ENCODE measurements around the gene ZNF669. TPM values are rescaled to one million over a fixed set of nuclear protein-coding genes. Genes with fewer than 3 reads are reported as not detected.
A peak's percentile ranks its signal among the peaks of the same experiment; 100 is the strongest.

The ZNF669 gene
- total and polyA plus RNA-seq, 3 experiments from 2014 or later: 9.4 to 15.7 (median 10.0) TPM

GRCh38 chr1:247114351-247115140, 10.4 kb upstream of the ZNF669 start:
- peaks cover 0 to 4% (median 0%) of the 10 kb centered on the region in 5 donors for H3K9me3 Mint-ChIP-seq
- POLR2A ChIA-PET: interaction anchor here (0.5 kb wide), 1 partner anchor 346 kb away, joined by 4 read pairs; no protein-coding TSS in a partner anchor
- peak overlapping the region in 1 of 8 donors; percentile 23 for H3K27ac Mint-ChIP-seq
- H3K4me1 Mint-ChIP-seq: peaks cover 8 to 13% (median 11%) of the 10 kb centered on the region in 3 donors
- CTCF ChIA-PET: no interaction called here
- Histone ChIP-seq H3K9me3 (ENCODE audit: low read length) (no peaks in the 10 kb centered on the region), H3K36me3 (ENCODE audit: insufficient read depth, low read length) (no peaks in the 10 kb centered on the region), H3K27ac (ENCODE audit: low read depth, low read length) (no peak overlapping the region), H3K27me3 (ENCODE audit: insufficient read depth, low read length, poor library complexity, severe bottlenecking) (peaks cover 5% of the 10 kb centered on the region), H3K4me3 (ENCODE audit: low read length) (no peak overlapping the region), H3K4me1 (ENCODE audit: insufficient read depth, low read length) (peaks cover 6% of the 10 kb centered on the region)
- H3K36me3 Mint-ChIP-seq: no peaks in the 10 kb centered on the region
- H3K27me3 Mint-ChIP-seq: peaks cover 17 to 24% of the 10 kb centered on the region in 2 donors
- DNase-seq: no peak
- H3K4me3 Mint-ChIP-seq: peak overlapping the region in 1 of 7 donors; percentile 61

- H3K9me3 Mint-ChIP-seq: peaks cover 0 to 7% (median 0%) of the 10 kb centered on the region in 5 donors
- H3K27me3 Mint-ChIP-seq: peaks cover 24 to 31% of the 10 kb centered on the region in 2 donors
- H3K27ac Mint-ChIP-seq: no peak overlapping the region
- no peaks in the 10 kb centered on the region for H3K36me3 Mint-ChIP-seq
- DNase-seq: no peak
- no peak overlapping the region for H3K4me3 ChIP-seq (ENCODE audit: low read length)
- peaks cover 6% of the 10 kb centered on the region for H3K4me1 ChIP-seq (ENCODE audit: insufficient read depth, low read length)
- no peaks in the 10 kb centered on the region for H3K36me3 ChIP-seq (ENCODE audit: insufficient read depth, low read length)
- ChIA-PET POLR2A (no interaction called here), CTCF (no interaction called here)
- no peak overlapping the region for H3K27ac ChIP-seq (ENCODE audit: low read depth, low read length)
- peaks cover 5% of the 10 kb centered on the region for H3K27me3 ChIP-seq (ENCODE audit: insufficient read depth, low read length, poor library complexity, severe bottlenecking)
- H3K4me1 Mint-ChIP-seq: peaks cover 9 to 13% (median 12%) of the 10 kb centered on the region in 3 donors
- H3K9me3 ChIP-seq (ENCODE audit: low read length): no peaks in the 10 kb centered on the region
- peak overlapping the region in 5 of 7 donors; percentile 14 to 65 (median 37) for H3K4me3 Mint-ChIP-seq
These were observed 9.6 kb upstream of the ZNF669 start for GRCh38 chr1:247113733-247114271.

GRCh38 chr1:247113094-247113497, 8.9 kb upstream of the ZNF669 start:
- POLR2A ChIA-PET: no interaction called here
- Histone ChIP-seq H3K27me3 (ENCODE audit: insufficient read depth, low read length, poor library complexity, severe bottlenecking) (peaks cover 5% of the 10 kb centered on the region), H3K36me3 (ENCODE audit: insufficient read depth, low read length) (no peaks in the 10 kb centered on the region), H3K9me3 (ENCODE audit: low read length) (no peaks in the 10 kb centered on the region), H3K4me1 (ENCODE audit: insufficient read depth, low read length) (peaks cover 6% of the 10 kb centered on the region), H3K27ac (ENCODE audit: low read depth, low read length) (no peak overlapping the region), H3K4me3 (ENCODE audit: low read length) (no peak overlapping the region)
- H3K27ac Mint-ChIP-seq: no peak overlapping the region
- no peaks in the 10 kb centered on the region for H3K36me3 Mint-ChIP-seq
- DNase-seq: no peak
- peaks cover 9 to 13% (median 12%) of the 10 kb centered on the region in 3 donors for H3K4me1 Mint-ChIP-seq
- CTCF ChIA-PET: no interaction called here
- peaks cover 30 to 38% of the 10 kb centered on the region in 2 donors for H3K27me3 Mint-ChIP-seq
- H3K9me3 Mint-ChIP-seq: peaks cover 0 to 7% (median 0%) of the 10 kb centered on the region in 5 donors
- H3K4me3 Mint-ChIP-seq: peak overlapping the region in 6 of 7 donors; percentile 8 to 69 (median 40)

DNA sequence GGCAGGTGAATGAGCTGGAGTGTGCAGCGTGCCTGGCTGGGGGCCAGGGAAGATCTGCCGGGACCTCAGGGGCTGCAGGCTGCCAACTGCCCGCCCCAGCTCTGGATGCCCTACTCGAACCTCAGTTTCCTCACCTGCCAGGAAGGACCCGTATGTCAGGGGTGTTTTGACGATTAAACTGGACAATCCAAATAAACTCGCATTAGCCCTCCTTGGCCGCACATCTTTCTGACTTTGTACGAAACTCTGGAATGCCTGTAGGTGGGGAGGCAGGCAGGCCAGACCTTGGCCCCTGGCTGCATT, 8.3 kb upstream of the ZNF669 start:
- peaks cover 5% of the 10 kb centered on the region for H3K27me3 ChIP-seq (ENCODE audit: insufficient read depth, low read length, poor library complexity, severe bottlenecking)

DNA sequence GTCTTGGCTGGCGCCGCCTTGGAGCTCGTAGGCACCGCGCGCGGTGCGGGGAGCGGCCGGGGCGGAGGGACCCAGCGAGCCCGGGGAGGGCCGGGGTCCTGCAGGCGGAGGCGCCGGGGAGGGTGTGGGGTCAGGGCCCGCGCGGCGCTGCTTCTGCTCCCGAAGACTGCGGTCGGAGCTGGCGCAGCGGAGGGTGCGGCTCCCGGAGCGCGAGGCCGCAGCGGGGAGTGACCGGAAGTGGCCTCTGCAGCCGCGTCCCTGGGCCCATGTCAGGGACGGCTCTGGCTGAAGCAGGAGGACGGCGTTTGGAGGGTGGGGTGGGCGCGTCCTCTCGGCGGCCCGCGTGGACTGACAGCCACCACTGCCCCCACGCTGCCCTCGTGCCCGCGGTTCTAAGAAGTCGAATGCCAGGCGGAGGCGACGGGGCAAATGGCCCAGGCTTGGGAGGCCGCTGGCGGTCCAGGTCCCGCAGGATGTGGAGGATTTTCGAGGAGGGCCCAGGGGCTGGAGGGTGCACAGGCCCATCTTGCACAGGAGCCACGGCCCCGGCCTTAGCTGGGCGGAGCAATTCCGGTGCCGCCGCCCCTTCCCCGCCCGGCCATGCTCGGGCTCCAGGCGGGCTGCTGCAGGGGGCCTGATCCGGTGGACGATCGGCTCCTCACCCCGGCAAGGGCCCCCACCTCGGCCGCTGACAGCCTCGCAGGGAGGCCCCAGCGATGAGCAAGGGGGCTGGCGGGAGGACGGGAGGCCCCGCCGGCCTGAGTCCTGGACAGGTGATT, 7.7 kb upstream of the ZNF669 start:
- no peak for DNase-seq
- H3K36me3 ChIP-seq (ENCODE audit: insufficient read depth, low read length): no peaks in the 10 kb centered on the region
- H3K27ac Mint-ChIP-seq: no peak overlapping the region
- no peak overlapping the region for H3K4me3 ChIP-seq (ENCODE audit: low read length)
- peaks cover 42 to 50% of the 10 kb centered on the region in 2 donors for H3K27me3 Mint-ChIP-seq
- H3K36me3 Mint-ChIP-seq: peaks cover 0 to 2% (median 0%) of the 10 kb centered on the region in 3 donors
- H3K27ac ChIP-seq (ENCODE audit: low read depth, low read length): no peak overlapping the region
- H3K27me3 ChIP-seq (ENCODE audit: insufficient read depth, low read length, poor library complexity, severe bottlenecking): peaks cover 5% of the 10 kb centered on the region
- H3K4me1 Mint-ChIP-seq: peaks cover 9 to 13% (median 12%) of the 10 kb centered on the region in 3 donors
- H3K9me3 Mint-ChIP-seq: peaks cover 0 to 8% (median 0%) of the 10 kb centered on the region in 5 donors
- peaks cover 6% of the 10 kb centered on the region for H3K4me1 ChIP-seq (ENCODE audit: insufficient read depth, low read length)
- H3K4me3 Mint-ChIP-seq: peak overlapping the region in 4 of 7 donors; percentile 12 to 54 (median 33)
- H3K9me3 ChIP-seq (ENCODE audit: low read length): no peaks in the 10 kb centered on the region
- POLR2A ChIA-PET: no interaction called here
- CTCF ChIA-PET: no interaction called here

More for the DNA sequence above, 8.3 kb upstream of the ZNF669 start:
- H3K4me3 ChIP-seq (ENCODE audit: low read length): no peak overlapping the region
- Mint-ChIP-seq H3K4me1 (peaks cover 9 to 13% (median 12%) of the 10 kb centered on the region in 3 donors), H3K9me3 (peaks cover 0 to 8% (median 0%) of the 10 kb centered on the region in 5 donors), H3K36me3 (peaks cover 0 to 1% (median 0%) of the 10 kb centered on the region in 3 donors), H3K27me3 (peaks cover 37 to 45% of the 10 kb centered on the region in 2 donors), H3K27ac (no peak overlapping the region), H3K4me3 (peak overlapping the region; percentile 43 to 86 (median 63))
- ChIA-PET POLR2A (no interaction called here), CTCF (no interaction called here)
- DNase-seq: no peak
- H3K36me3 ChIP-seq (ENCODE audit: insufficient read depth, low read length): no peaks in the 10 kb centered on the region
- H3K9me3 ChIP-seq (ENCODE audit: low read length): no peaks in the 10 kb centered on the region
- H3K4me1 ChIP-seq (ENCODE audit: insufficient read depth, low read length): peaks cover 6% of the 10 kb centered on the region
- H3K27ac ChIP-seq (ENCODE audit: low read depth, low read length): no peak overlapping the region

- Histone ChIP-seq H3K27ac (ENCODE audit: low read depth, low read length) (no peak overlapping the region), H3K9me3 (ENCODE audit: low read length) (no peaks in the 10 kb centered on the region), H3K27me3 (ENCODE audit: insufficient read depth, low read length, poor library complexity, severe bottlenecking) (peaks cover 5% of the 10 kb centered on the region), H3K4me3 (ENCODE audit: low read length) (peak overlapping the region; percentile 39), H3K4me1 (ENCODE audit: insufficient read depth, low read length) (peaks cover 6% of the 10 kb centered on the region), H3K36me3 (ENCODE audit: insufficient read depth, low read length) (no peaks in the 10 kb centered on the region)
- no peak for DNase-seq
- POLR2A ChIA-PET: no interaction called here
- no peak overlapping the region for H3K27ac Mint-ChIP-seq
- peaks cover 0 to 2% (median 0%) of the 10 kb centered on the region in 3 donors for H3K36me3 Mint-ChIP-seq
- peaks cover 0 to 8% (median 0%) of the 10 kb centered on the region in 5 donors for H3K9me3 Mint-ChIP-seq
- H3K4me1 Mint-ChIP-seq: peaks cover 9 to 13% (median 12%) of the 10 kb centered on the region in 3 donors
- peak overlapping the region; percentile 57 to 78 (median 75) for H3K4me3 Mint-ChIP-seq
- peaks cover 42 to 52% of the 10 kb centered on the region in 2 donors for H3K27me3 Mint-ChIP-seq
- CTCF ChIA-PET: no interaction called here
These were observed 7.1 kb upstream of the ZNF669 start for GRCh38 chr1:247111259-247111699.

- H3K4me1 ChIP-seq (ENCODE audit: insufficient read depth, low read length): peaks cover 6% of the 10 kb centered on the region
- Mint-ChIP-seq H3K27ac (peak overlapping the region in 1 of 8 donors; percentile 12), H3K4me3 (peak overlapping the region; percentile 57 to 78 (median 75)), H3K36me3 (peaks cover 0 to 2% (median 0%) of the 10 kb centered on the region in 3 donors), H3K9me3 (peaks cover 0 to 8% (median 0%) of the 10 kb centered on the region in 5 donors), H3K4me1 (peaks cover 9 to 13% (median 12%) of the 10 kb centered on the region in 3 donors), H3K27me3 (peaks cover 42 to 54% of the 10 kb centered on the region in 2 donors)
- no peak overlapping the region for H3K27ac ChIP-seq (ENCODE audit: low read depth, low read length)
- peak overlapping the region; percentile 39 for H3K4me3 ChIP-seq (ENCODE audit: low read length)
- CTCF ChIA-PET: no interaction called here
- H3K9me3 ChIP-seq (ENCODE audit: low read length): no peaks in the 10 kb centered on the region
- H3K36me3 ChIP-seq (ENCODE audit: insufficient read depth, low read length): no peaks in the 10 kb centered on the region
- peaks cover 5% of the 10 kb centered on the region for H3K27me3 ChIP-seq (ENCODE audit: insufficient read depth, low read length, poor library complexity, severe bottlenecking)
- no peak for DNase-seq
- POLR2A ChIA-PET: no interaction called here
These were observed 6.6 kb upstream of the ZNF669 start for GRCh38 chr1:247110627-247111258.
